K562 (cell line): Measurements from ENCODE around the gene COA3. TPM values are rescaled to one million over a fixed set of nuclear protein-coding genes. Genes with fewer than 3 reads are reported as not detected.

Source experiments
- ARID2 ChIP-seq: fragments of 450-650 bp; IDR thresholded peaks from 2 replicates; pipeline ENCODE4 v1.6.1; 2017; ENCODE audit warnings: antibody characterized with exemption, mild to moderate bottlenecking
- ATF1 ChIP-seq, 2 experiments: fragments of 450-650 bp in 1 of 2; IDR thresholded peaks; 2 replicates each; pipeline ENCODE4 v1.6.1; 2016; ENCODE audit warnings: missing compliant biosample characterization in 1 of 2, missing genetic modification characterization in 1 of 2
- ATF7 ChIP-seq: fragments of 450-650 bp; IDR thresholded peaks from 2 replicates; pipeline ENCODE4 v1.7.1; 2014; ENCODE audit warnings: mild to moderate bottlenecking, moderate library complexity
- CBFA2T3 ChIP-seq: fragments of 450-650 bp; IDR thresholded peaks from 2 replicates; pipeline ENCODE4 v1.6.1; 2017
- DLX4 ChIP-seq: fragments of 250-450 bp; sonication (Bioruptor Pico); IDR thresholded peaks from 2 replicates; pipeline ENCODE4 v1.6.1; 2021; ENCODE audit warnings: mild to moderate bottlenecking
- ELF2 ChIP-seq: fragments of 250-450 bp; sonication (Bioruptor Pico); IDR thresholded peaks from 2 replicates; pipeline ENCODE4 v1.5.0; 2021; ENCODE audit warnings: mild to moderate bottlenecking
- FOXK2 ChIP-seq, 2 experiments: fragments of 450-650 bp; IDR thresholded peaks in 1 of 2; conservative IDR thresholded peaks in 1 of 2; 2 replicates each; pipeline ENCODE4 v1.6.1; 2016; ENCODE audit warnings: low read depth in 2 of 2, mild to moderate bottlenecking in 1 of 2
- HCFC1 ChIP-seq: IDR thresholded peaks from 2 replicates; pipeline ENCODE4 v1.6.1; 2012; ENCODE audit warnings: low read depth, low read length, improper control_type of control experiment
- ID3 ChIP-seq, 2 experiments: fragments of 250-450 bp in 1 of 2; fragments of 450-650 bp in 1 of 2; sonication (Bioruptor Pico) in 1 of 2; IDR thresholded peaks; 2 replicates each; pipeline versions ENCODE4 v1.6.1 to v1.8.0; 2016 to 2021; ENCODE audit warnings: mild to moderate bottlenecking in 2 of 2, moderate library complexity in 2 of 2, missing compliant biosample characterization in 1 of 2, missing genetic modification characterization in 1 of 2
- KDM4B ChIP-seq, 2 experiments: fragments of 450-650 bp in 1 of 2; sonication (generic) in 1 of 2; IDR thresholded peaks; 2 replicates each; pipeline ENCODE4 v1.6.1; 2016 to 2017; ENCODE audit warnings: borderline replicate concordance in 2 of 2, antibody characterized with exemption in 1 of 2, low read depth in 1 of 2, mild to moderate bottlenecking in 1 of 2
- MAX ChIP-seq: sonication (generic); formaldehyde crosslinking; IDR thresholded peaks from 2 replicates; pipeline ENCODE4 v1.9.0; 2022; ENCODE audit warnings: mild to moderate bottlenecking, missing genetic modification reagents
- MEF2A ChIP-seq: IDR thresholded peaks from 2 replicates; pipeline ENCODE4 v1.6.1; 2011; ENCODE audit warnings: low read depth, mild to moderate bottlenecking, low read length, moderate library complexity; ENCODE audit not compliant: control insufficient read depth
- NFIX ChIP-seq: fragments of 250-450 bp; sonication (Bioruptor Pico); IDR thresholded peaks from 2 replicates; pipeline ENCODE4 v1.4.0; 2020; ENCODE audit warnings: low read depth, mild to moderate bottlenecking, moderate library complexity
- NFXL1 ChIP-seq: fragments of 450-650 bp; formaldehyde crosslinking; IDR thresholded peaks from 2 replicates; pipeline ENCODE4 v1.4.0; 2021; ENCODE audit warnings: mild to moderate bottlenecking
- PHF21A ChIP-seq: fragments of 450-650 bp; IDR thresholded peaks from 2 replicates; pipeline ENCODE4 v1.6.1; 2017; ENCODE audit warnings: low read depth, borderline replicate concordance
- POU5F1 ChIP-seq: fragments of 150-350 bp; IDR thresholded peaks from 2 replicates; pipeline ENCODE4 v1.6.1; 2014; ENCODE audit warnings: borderline replicate concordance, low read length, low read depth, mild to moderate bottlenecking; ENCODE audit not compliant: partially characterized antibody
- PURB ChIP-seq: sonication (generic); formaldehyde crosslinking; IDR thresholded peaks from 2 replicates; pipeline ENCODE4 v1.9.0; 2021; ENCODE audit warnings: low read depth, mild to moderate bottlenecking, missing genetic modification reagents
- RHOXF2B ChIP-seq: fragments of 250-450 bp; sonication (Bioruptor Pico); conservative IDR thresholded peaks from 2 replicates; pipeline ENCODE4 v1.5.1; 2021
- SP1 ChIP-seq: sonication (generic); formaldehyde crosslinking; IDR thresholded peaks from 2 replicates; pipeline ENCODE4 v1.8.1; 2022; ENCODE audit warnings: mild to moderate bottlenecking, missing genetic modification reagents
- SPI1 ChIP-seq: IDR thresholded peaks from 2 replicates; pipeline ENCODE4 v1.6.1; 2011; ENCODE audit warnings: low read depth, low read length, control low read depth, borderline replicate concordance
- SUPT5H ChIP-seq: fragments of 450-650 bp; IDR thresholded peaks from 2 replicates; pipeline ENCODE4 v1.6.1; 2016
- TBL1XR1 ChIP-seq, 2 experiments: IDR thresholded peaks; 2 replicates each; pipeline ENCODE4 v1.6.1; 2012; ENCODE audit warnings: improper control_type of control experiment in 2 of 2, low read length in 2 of 2, mild to moderate bottlenecking in 1 of 2
- TCF3 ChIP-seq: sonication (generic); formaldehyde crosslinking; IDR thresholded peaks from 2 replicates; pipeline ENCODE4 v1.4.0; 2020; ENCODE audit warnings: mild to moderate bottlenecking, missing genetic modification reagents
- TEAD1 ChIP-seq, 2 experiments: fragments of 450-650 bp in 1 of 2; sonication (generic) in 1 of 2; formaldehyde crosslinking; IDR thresholded peaks; 2 replicates each; pipeline versions ENCODE4 v1.4.0 to v1.8.0; 2020 to 2022; ENCODE audit warnings: mild to moderate bottlenecking in 2 of 2, missing genetic modification reagents in 1 of 2
- XRCC5 ChIP-seq: fragments of 200-400 bp; formaldehyde crosslinking; IDR thresholded peaks from 2 replicates; pipeline ENCODE4 v1.6.1; 2017; ENCODE audit warnings: low read depth, mild to moderate bottlenecking, low read length
- ZFX ChIP-seq: sonication (generic); formaldehyde crosslinking; IDR thresholded peaks from 2 replicates; pipeline ENCODE4 v1.8.0; 2022; ENCODE audit warnings: mild to moderate bottlenecking, missing genetic modification reagents, moderate library complexity
- ZNF24 ChIP-seq: fragments of 450-650 bp; IDR thresholded peaks from 2 replicates; pipeline ENCODE4 v1.6.1; 2016
- ZNF551 ChIP-seq: fragments of 250-450 bp; sonication (Bioruptor Pico); IDR thresholded peaks from 2 replicates; pipeline ENCODE4 v1.5.0; 2021; ENCODE audit warnings: mild to moderate bottlenecking, moderate library complexity
- ZNF586 ChIP-seq: fragments of 450-650 bp; formaldehyde crosslinking; conservative IDR thresholded peaks from 2 replicates; pipeline ENCODE4 v1.4.0; 2020; ENCODE audit warnings: mild to moderate bottlenecking, moderate library complexity
- ZNF778 ChIP-seq: fragments of 450-650 bp; formaldehyde crosslinking; IDR thresholded peaks from 2 replicates; pipeline ENCODE4 v1.4.0; 2020; ENCODE audit warnings: mild to moderate bottlenecking, moderate library complexity
- polyA plus RNA-seq, 8 experiments: library from polyadenylated mRNA; depleted of rRNA in 4 of 8; stranded (reverse) in 5 of 8; unstranded in 3 of 8; fragments of >200 nt; fragmentation: Nextera tagmentation in 2 of 8; fragmentation: Illumina TruSeq in 1 of 8; extraction: Ambion mirVana in 2 of 8; extraction: Trizol in 1 of 8; gene quantifications; 2 replicates each; pipeline versions ENCODE4 v1.2.1 to v1.2.3, GENCODE V29; 2011 to 2014; ENCODE audit warnings: inconsistent platforms in 1 of 8, missing spikeins in 1 of 8
- total RNA-seq, 7 experiments: library from RNA; depleted of rRNA in 6 of 7; stranded (reverse); fragments of >200 nt in 6 of 7; fragmentation: Illumina TruSeq in 2 of 7; extraction: Trizol in 2 of 7; gene quantifications; 2 replicates each; pipeline versions ENCODE4 v1.2.1 to v1.2.3, GENCODE V29; 2011 to 2021; ENCODE audit warnings: low replicate concordance in 1 of 7

Gene COA3
- total and polyA plus RNA-seq, 9 of the 15 experiments (the other 6 are each of a cell fraction or from before 2014, with no cell fraction given), result 49.6 to 153 (median 61.4) TPM

- peak; percentile 100 for TF ChIP-seq XRCC5
- no peak for TF ChIP-seq PURB (CRISPR knock-in tag)
- peak; percentile 41; the same call in 1 of the 2 replicates for TF ChIP-seq SPI1
- TF ChIP-seq MAX (CRISPR knock-in tag), result peak; percentile 27; the same call in 1 of the 2 replicates
- TF ChIP-seq DLX4 (CRISPR knock-in tag), result no peak
- no peak for TF ChIP-seq ZNF551 (CRISPR knock-in tag)
- no peak for TF ChIP-seq ID3 (CRISPR knock-in tag; IDR thresholded peaks at IDR 0.05)
- TF ChIP-seq ID3 (tag; IDR thresholded peaks at IDR 0.05), result peak; percentile 61; the same call in 1 of the 2 replicates
- TF ChIP-seq ZNF24, result peak; percentile 45; the same call in 1 of the 2 replicates
- no peak for TF ChIP-seq RHOXF2B (CRISPR knock-in tag)
- TF ChIP-seq FOXK2 (conservative IDR thresholded peaks at IDR 0.05 in 1 of 2, IDR thresholded peaks at IDR 0.05 in 1 of 2; ENCODE audit: low read depth in 2 of 2), result peak; percentile 46 to 66; a peak in 3 of 4 replicates
- TF ChIP-seq SUPT5H, result peak; percentile 93
- no peak for TF ChIP-seq NFXL1 (CRISPR knock-in tag)
- peak; percentile 85 for TF ChIP-seq HCFC1
- TF ChIP-seq MEF2A, result peak; percentile 37; the same call in 1 of the 2 replicates
- 0 out of 2 replicates have a peak, but pooled peaks have one; percentile 48 for TF ChIP-seq ATF7
- TF ChIP-seq KDM4B (IDR thresholded peaks at IDR 0.05; ENCODE audit: borderline replicate concordance in 2 of 2, low read depth in 1 of 2), result peak in 1 of 2 experiments; percentile 93; a peak in 2 of 4 replicates
- peak; percentile 18; the same call in 1 of the 2 replicates for TF ChIP-seq TCF3 (CRISPR knock-in tag)
- peak; percentile 38 for TF ChIP-seq CBFA2T3
- TF ChIP-seq POU5F1, result no peak
- TF ChIP-seq ARID2, result no peak
- no peak for TF ChIP-seq ZNF778
- no peak for TF ChIP-seq ZNF586 (CRISPR knock-in tag)
- peak; percentile 52; the same call in 1 of the 2 replicates for TF ChIP-seq PHF21A
- TF ChIP-seq NFIX (CRISPR knock-in tag), result no peak
- peak in 1 of 2 experiments; percentile 52; a peak in 1 of 4 replicates for TF ChIP-seq TEAD1 (CRISPR knock-in tag; IDR thresholded peaks at IDR 0.05)
- TF ChIP-seq ATF1 (CRISPR knock-in tag; IDR thresholded peaks at IDR 0.05), result no peak
- peak; percentile 62 for TF ChIP-seq ATF1 (tag; IDR thresholded peaks at IDR 0.05)
- TF ChIP-seq ELF2 (CRISPR knock-in tag), result peak; percentile 93
- peak; percentile 58 to 59; a peak in 1 of 4 replicates for TF ChIP-seq TBL1XR1 (IDR thresholded peaks at IDR 0.05; ENCODE audit: low read length in 2 of 2)
- peak; percentile 21; the same call in 1 of the 2 replicates for TF ChIP-seq ZFX (CRISPR knock-in tag)
- TF ChIP-seq SP1 (CRISPR knock-in tag), result peak; percentile 74
Measured at GRCh38 chr17:42773290-42774035, 25.0 kb downstream of the COA3 start, which contains the start of gene VPS25 (continued).
